Measurements from ENCODE around the gene PCGF3.
"Not testable (repeated sequence)": the region's sequence is repeated elsewhere in the genome, so short reads cannot be mapped to it uniquely, and the experiment has no call there.

Gene PCGF3

DNA sequence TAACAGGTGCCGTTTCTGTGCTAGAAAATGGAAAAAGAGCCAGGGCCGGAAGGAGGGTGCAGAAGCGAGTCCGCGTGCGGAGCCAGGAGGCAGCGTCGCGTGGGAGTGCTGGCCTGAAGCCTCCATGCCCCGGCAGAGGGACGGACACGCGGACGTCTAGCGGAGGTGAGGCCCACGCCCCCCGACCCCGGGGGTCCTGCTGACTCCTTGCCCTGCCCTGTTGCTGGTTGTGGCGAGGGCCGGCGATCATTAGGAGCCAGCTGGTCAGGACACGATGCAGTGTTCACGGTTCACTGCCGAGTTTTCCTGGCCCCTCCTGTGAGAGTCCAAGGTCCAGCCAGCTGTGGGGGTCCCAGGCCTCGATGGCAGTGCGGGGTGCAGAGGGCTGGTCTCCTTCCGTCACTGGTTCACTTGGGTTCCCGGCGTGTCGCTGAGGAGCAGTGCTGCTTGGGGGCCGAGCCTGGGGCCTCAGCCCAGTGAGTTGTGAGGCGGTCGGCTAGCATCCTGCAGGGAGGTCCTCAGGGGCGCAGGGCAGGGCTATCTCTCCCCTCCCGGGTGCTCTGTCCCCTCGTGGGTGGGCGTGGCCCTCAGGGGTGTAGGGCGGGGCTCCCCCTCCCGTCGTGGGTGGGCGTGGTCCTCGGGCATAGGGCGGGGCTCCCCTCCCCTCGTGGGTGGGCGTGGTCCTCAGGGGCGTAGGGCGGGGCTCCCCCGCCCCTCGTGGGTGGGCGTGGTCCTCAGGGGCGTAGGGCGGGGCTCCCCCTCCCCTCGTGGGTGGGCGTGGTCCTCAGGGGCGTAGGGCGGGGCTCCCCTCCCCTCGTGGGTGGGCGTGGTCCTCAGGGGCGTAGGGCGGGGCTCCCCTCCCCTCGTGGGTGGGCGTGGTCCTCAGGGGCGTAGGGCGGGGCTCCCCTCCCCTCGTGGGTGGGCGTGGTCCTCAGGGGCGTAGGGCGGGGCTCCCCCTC lies 25.6 kb downstream of the PCGF3 start:
- H3K4me3 ChIP-seq (ENCODE audit: low read depth, low read length); H3K4me1 ChIP-seq (ENCODE audit: control insufficient read depth, insufficient read depth, low read length); H3K27me3 ChIP-seq (ENCODE audit: control insufficient read depth, insufficient read depth, low read length); H3K27ac ChIP-seq (ENCODE audit: low read depth, low read length); H3K9ac ChIP-seq (ENCODE audit: low read length); H3K9me3 ChIP-seq (ENCODE audit: control insufficient read depth, insufficient read depth, low read depth, low read length): not testable (repeated sequence)
- H3K36me3 ChIP-seq (ENCODE audit: control insufficient read depth, insufficient read depth, low read length): peaks cover 47% of the 10 kb centered on the region

DNA sequence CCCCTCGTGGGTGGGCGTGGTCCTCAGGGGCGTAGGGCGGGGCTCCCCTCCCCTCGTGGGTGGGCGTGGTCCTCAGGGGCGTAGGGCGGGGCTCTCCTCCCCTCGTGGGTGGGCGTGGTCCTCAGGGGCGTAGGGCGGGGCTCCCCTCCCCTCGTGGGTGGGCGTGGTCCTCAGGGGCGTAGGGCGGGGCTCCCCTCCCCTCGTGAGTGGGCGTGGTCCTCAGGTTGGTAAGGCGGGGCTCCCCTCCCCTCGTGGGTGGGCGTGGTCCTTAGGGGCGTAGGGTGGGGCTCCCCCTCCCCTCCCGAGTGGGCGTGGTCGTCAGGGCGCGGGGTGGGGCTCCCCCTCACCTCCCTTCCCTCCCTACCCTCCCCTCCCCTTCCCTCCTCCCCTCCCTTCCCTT lies 26.3 kb downstream of the PCGF3 start:
- peaks cover 51% of the 10 kb centered on the region for H3K36me3 ChIP-seq (ENCODE audit: control insufficient read depth, insufficient read depth, low read length)
- H3K9ac ChIP-seq (ENCODE audit: low read length); H3K9me3 ChIP-seq (ENCODE audit: control insufficient read depth, insufficient read depth, low read depth, low read length); H3K27ac ChIP-seq (ENCODE audit: low read depth, low read length); H3K4me3 ChIP-seq (ENCODE audit: low read depth, low read length); H3K27me3 ChIP-seq (ENCODE audit: control insufficient read depth, insufficient read depth, low read length); H3K4me1 ChIP-seq (ENCODE audit: control insufficient read depth, insufficient read depth, low read length): not testable (repeated sequence)

DNA sequence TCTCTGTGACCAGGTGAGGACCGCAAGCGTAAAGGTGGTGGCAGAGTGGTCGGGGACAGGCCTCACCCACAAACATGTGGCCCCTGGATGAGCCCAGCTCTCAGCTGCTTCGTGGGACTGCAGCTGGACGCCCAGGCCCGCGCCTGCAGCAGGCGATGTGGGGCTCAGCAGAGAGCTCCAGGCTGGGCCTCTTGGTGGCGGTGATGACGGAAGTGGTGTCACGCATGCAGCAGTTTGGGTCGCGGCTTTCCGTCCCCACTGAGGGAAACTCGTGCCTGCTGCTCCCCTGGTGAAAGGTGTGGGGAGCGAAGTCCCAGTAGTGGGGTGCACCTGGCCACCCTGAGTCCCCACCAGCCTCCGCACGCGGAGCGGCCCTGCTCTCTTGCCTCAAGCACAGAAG lies 26.9 kb downstream of the PCGF3 start:
- no peaks in the 10 kb centered on the region for H3K9me3 ChIP-seq (ENCODE audit: control insufficient read depth, insufficient read depth, low read depth, low read length)
- no peak overlapping the region for H3K9ac ChIP-seq (ENCODE audit: low read length)
- no peak overlapping the region for H3K27ac ChIP-seq (ENCODE audit: low read depth, low read length)
- H3K4me3 ChIP-seq (ENCODE audit: low read depth, low read length): no peak overlapping the region
- H3K4me1 ChIP-seq (ENCODE audit: control insufficient read depth, insufficient read depth, low read length): no peaks in the 10 kb centered on the region
- H3K27me3 ChIP-seq (ENCODE audit: control insufficient read depth, insufficient read depth, low read length): no peaks in the 10 kb centered on the region
- H3K36me3 ChIP-seq (ENCODE audit: control insufficient read depth, insufficient read depth, low read length): peaks cover 56% of the 10 kb centered on the region

DNA sequence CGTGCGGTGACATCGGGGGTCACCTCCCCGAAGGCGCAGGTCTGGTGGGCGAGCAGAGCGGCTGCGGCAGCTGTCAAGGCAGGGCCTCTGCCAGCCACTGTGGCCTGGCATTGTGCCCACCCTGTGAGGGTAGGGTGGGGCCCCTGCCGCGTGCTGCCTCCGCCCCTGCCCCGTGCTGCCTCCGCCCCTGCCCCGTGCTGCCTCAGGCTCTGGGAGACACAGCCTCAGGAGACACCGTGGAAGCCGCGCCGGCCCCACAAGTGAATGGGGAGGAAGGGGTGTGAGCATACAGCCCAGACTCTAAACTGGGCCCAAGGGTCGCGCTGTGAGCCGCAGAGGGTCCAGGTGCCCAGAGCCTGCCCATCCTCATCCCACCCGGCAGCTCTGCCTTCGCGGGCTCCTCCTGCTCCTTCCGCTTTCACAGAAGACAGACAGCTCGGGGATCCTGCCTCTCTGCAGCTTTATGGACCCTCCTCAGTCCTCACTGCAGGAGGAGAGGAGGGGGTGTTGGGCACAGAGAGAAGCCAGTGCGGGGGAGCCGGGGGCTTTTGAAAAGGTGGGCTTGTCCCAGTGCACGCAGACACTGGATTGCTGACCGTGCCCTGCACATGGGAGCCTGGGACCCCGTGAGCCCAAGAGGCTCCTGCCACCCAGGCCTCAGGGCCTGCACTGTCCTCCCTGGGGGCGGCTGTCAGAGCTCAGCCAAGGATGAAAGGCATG lies 27.4 kb downstream of the PCGF3 start:
- Histone ChIP-seq H3K4me1 (ENCODE audit: control insufficient read depth, insufficient read depth, low read length) (no peaks in the 10 kb centered on the region), H3K27me3 (ENCODE audit: control insufficient read depth, insufficient read depth, low read length) (no peaks in the 10 kb centered on the region), H3K36me3 (ENCODE audit: control insufficient read depth, insufficient read depth, low read length) (peaks cover 62% of the 10 kb centered on the region), H3K9ac (ENCODE audit: low read length) (no peak overlapping the region), H3K4me3 (ENCODE audit: low read depth, low read length) (no peak overlapping the region), H3K9me3 (ENCODE audit: control insufficient read depth, insufficient read depth, low read depth, low read length) (no peaks in the 10 kb centered on the region), H3K27ac (ENCODE audit: low read depth, low read length) (no peak overlapping the region)

DNA sequence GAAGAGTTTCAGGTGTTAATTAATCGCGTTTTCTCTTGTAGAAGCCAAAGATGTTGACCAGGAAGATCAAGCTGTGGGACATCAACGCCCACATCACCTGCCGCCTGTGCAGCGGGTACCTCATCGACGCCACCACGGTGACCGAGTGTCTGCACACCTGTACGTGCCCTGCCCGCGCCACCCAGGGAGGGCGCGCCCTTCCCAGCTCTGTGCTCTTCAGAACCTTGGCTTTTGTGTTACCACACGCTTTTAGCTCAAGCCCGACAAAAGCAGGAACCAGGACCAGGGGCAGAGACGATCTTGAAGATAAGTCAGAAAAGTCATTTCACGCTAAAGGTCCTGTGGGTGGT lies 28.0 kb downstream of the PCGF3 start:
- H3K27ac ChIP-seq (ENCODE audit: low read depth, low read length): no peak overlapping the region
- H3K4me3 ChIP-seq (ENCODE audit: low read depth, low read length): no peak overlapping the region
- no peak overlapping the region for H3K9ac ChIP-seq (ENCODE audit: low read length)
- peaks cover 65% of the 10 kb centered on the region for H3K36me3 ChIP-seq (ENCODE audit: control insufficient read depth, insufficient read depth, low read length)
- no peaks in the 10 kb centered on the region for H3K27me3 ChIP-seq (ENCODE audit: control insufficient read depth, insufficient read depth, low read length)
- no peaks in the 10 kb centered on the region for H3K9me3 ChIP-seq (ENCODE audit: control insufficient read depth, insufficient read depth, low read depth, low read length)
- H3K4me1 ChIP-seq (ENCODE audit: control insufficient read depth, insufficient read depth, low read length): no peaks in the 10 kb centered on the region

DNA sequence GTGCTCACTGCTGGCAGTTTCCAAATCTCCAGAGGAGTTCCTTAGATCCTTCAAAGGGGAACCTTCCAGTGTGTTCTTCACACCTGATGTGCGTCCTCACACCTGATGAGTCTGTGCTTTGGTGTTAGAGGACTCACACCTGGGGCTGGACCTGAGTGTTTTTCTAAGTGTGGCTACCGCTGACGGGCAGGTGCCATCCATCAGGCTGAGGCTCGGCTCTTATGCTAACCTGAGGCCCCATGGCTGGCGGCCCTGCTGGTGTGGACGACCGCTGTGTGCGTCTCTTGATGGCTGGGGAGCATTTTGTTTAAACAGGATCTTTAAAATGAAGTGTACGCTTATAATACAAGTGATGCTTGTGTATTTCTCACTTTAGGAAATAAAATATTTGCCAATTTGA lies 28.4 kb downstream of the PCGF3 start:
- Histone ChIP-seq H3K4me1 (ENCODE audit: control insufficient read depth, insufficient read depth, low read length) (no peaks in the 10 kb centered on the region), H3K9me3 (ENCODE audit: control insufficient read depth, insufficient read depth, low read depth, low read length) (no peaks in the 10 kb centered on the region), H3K4me3 (ENCODE audit: low read depth, low read length) (no peak overlapping the region), H3K27me3 (ENCODE audit: control insufficient read depth, insufficient read depth, low read length) (no peaks in the 10 kb centered on the region), H3K36me3 (ENCODE audit: control insufficient read depth, insufficient read depth, low read length) (peaks cover 69% of the 10 kb centered on the region), H3K27ac (ENCODE audit: low read depth, low read length) (no peak overlapping the region), H3K9ac (ENCODE audit: low read length) (no peak overlapping the region)

DNA sequence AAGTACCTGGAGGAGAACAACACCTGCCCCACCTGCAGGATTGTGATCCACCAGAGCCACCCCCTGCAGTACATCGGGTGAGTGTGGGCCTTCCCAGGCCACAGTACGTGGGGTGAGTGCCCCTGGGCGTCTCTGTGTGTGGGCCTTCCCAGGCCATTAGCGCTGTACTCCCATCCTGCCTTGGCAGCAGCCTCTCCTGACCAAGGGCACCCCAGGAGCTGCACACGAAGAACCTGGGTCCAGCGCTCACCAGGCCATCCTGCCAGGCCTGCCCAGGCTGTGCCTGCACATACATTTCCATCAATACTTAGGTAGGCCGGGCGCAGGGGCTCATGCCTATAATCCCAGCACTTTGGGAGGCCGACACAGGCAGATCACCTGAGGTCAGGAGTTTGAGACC lies 29.3 kb downstream of the PCGF3 start:
- no peak overlapping the region for H3K27ac ChIP-seq (ENCODE audit: low read depth, low read length)
- no peaks in the 10 kb centered on the region for H3K9me3 ChIP-seq (ENCODE audit: control insufficient read depth, insufficient read depth, low read depth, low read length)
- H3K4me3 ChIP-seq (ENCODE audit: low read depth, low read length): no peak overlapping the region
- no peaks in the 10 kb centered on the region for H3K4me1 ChIP-seq (ENCODE audit: control insufficient read depth, insufficient read depth, low read length)
- no peaks in the 10 kb centered on the region for H3K27me3 ChIP-seq (ENCODE audit: control insufficient read depth, insufficient read depth, low read length)
- peaks cover 77% of the 10 kb centered on the region for H3K36me3 ChIP-seq (ENCODE audit: control insufficient read depth, insufficient read depth, low read length)
- H3K9ac ChIP-seq (ENCODE audit: low read length): no peak overlapping the region

DNA sequence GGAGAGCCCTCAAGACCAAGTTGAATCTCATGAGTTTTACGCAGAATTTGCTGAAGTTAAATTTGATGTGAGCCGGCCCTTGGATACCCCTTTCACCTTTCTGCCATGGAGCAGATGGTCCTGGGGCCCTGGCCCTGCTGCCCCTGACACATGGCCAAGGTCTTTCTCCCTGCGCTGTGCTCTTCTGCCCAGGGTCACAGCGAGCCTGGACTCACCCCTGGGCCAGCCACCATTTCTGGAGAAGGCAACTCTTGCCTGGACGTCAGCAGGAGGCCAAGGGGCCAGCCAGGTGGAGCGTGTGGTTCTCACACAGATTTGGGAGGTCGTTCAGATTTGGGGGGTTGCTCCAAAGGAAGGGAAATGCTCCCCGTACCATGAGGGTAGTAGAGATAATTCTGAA lies 30.0 kb downstream of the PCGF3 start:
- Histone ChIP-seq H3K9ac (ENCODE audit: low read length) (no peak overlapping the region), H3K36me3 (ENCODE audit: control insufficient read depth, insufficient read depth, low read length) (peaks cover 81% of the 10 kb centered on the region), H3K4me3 (ENCODE audit: low read depth, low read length) (no peak overlapping the region), H3K9me3 (ENCODE audit: control insufficient read depth, insufficient read depth, low read depth, low read length) (no peaks in the 10 kb centered on the region), H3K27me3 (ENCODE audit: control insufficient read depth, insufficient read depth, low read length) (no peaks in the 10 kb centered on the region), H3K27ac (ENCODE audit: low read depth, low read length) (no peak overlapping the region), H3K4me1 (ENCODE audit: control insufficient read depth, insufficient read depth, low read length) (no peaks in the 10 kb centered on the region)

DNA sequence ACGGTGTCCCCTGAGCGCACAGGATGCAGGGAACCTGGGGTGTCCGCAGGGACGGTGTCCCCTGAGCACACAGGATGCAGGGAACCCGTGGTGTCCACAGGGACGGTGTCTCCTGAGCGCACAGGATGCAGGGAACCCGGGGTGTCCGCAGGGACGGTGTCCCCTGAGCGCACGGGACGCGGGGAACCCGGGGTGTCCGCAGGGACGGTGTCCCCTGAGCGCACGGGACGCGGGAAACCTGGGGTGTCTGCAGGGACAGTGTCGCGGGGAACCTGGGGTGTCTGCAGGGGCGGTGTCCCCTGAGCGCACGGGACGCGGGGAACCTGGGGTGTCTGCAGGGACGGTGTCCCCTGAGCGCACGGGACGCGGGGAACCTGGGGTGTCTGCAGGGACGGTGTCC lies 30.9 kb downstream of the PCGF3 start:
- H3K4me1 ChIP-seq (ENCODE audit: control insufficient read depth, insufficient read depth, low read length); H3K9me3 ChIP-seq (ENCODE audit: control insufficient read depth, insufficient read depth, low read depth, low read length); H3K9ac ChIP-seq (ENCODE audit: low read length); H3K27ac ChIP-seq (ENCODE audit: low read depth, low read length); H3K4me3 ChIP-seq (ENCODE audit: low read depth, low read length); H3K27me3 ChIP-seq (ENCODE audit: control insufficient read depth, insufficient read depth, low read length): not testable (repeated sequence)
- H3K36me3 ChIP-seq (ENCODE audit: control insufficient read depth, insufficient read depth, low read length): peaks cover 79% of the 10 kb centered on the region

DNA sequence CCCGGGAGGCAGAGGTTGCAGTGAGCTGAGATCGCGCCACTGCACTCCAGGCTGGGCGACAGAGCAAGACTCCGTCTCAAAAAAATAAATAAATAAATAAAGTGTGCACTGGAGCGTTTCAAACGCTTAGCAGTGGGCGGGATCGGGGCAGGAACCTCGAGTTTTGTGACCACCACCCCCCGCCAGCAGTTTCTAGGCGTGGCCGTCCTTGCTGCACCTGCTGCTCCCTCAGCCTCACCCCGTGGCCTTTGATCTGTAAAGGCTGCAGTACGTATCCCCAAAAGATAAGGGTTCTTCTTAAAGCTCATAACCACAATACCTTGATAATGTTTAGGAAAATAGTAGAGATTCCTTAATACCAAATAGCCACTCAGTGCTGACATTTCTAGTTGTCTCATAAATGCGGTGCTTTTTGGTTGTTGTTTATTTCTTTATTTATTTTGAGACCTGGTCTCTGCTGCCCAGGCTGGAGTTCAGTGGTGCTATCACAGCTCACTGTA lies 33.2 kb downstream of the PCGF3 start:
- no peak overlapping the region for H3K27ac ChIP-seq (ENCODE audit: low read depth, low read length)
- H3K4me1 ChIP-seq (ENCODE audit: control insufficient read depth, insufficient read depth, low read length): no peaks in the 10 kb centered on the region
- H3K36me3 ChIP-seq (ENCODE audit: control insufficient read depth, insufficient read depth, low read length): peaks cover 74% of the 10 kb centered on the region
- H3K4me3 ChIP-seq (ENCODE audit: low read depth, low read length): no peak overlapping the region
- no peaks in the 10 kb centered on the region for H3K9me3 ChIP-seq (ENCODE audit: control insufficient read depth, insufficient read depth, low read depth, low read length)
- no peaks in the 10 kb centered on the region for H3K27me3 ChIP-seq (ENCODE audit: control insufficient read depth, insufficient read depth, low read length)
- no peak overlapping the region for H3K9ac ChIP-seq (ENCODE audit: low read length)

DNA sequence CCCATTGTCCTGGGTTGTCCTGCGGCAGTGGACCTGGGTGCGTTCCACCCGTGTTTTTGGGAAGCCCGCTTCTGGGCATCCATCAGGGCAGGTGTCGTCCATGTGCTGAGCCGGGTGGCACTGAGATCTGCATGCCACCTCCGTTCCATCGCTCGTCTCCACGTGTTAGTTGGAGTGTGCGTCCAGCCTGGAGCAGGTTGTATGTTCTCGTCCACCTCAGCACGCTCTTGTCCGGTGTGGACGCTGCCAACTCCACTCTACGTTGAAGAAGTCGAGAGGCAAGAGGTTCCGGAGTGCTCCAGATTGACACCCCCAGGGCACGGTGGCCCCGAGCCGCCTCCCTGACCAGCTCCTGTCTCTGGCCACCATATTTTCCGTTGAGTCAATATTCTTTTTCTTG lies 33.9 kb downstream of the PCGF3 start:
- H3K4me3 ChIP-seq (ENCODE audit: low read depth, low read length): no peak overlapping the region

More for the DNA sequence above, 33.9 kb downstream of the PCGF3 start:
- Histone ChIP-seq H3K27ac (ENCODE audit: low read depth, low read length) (no peak overlapping the region), H3K9me3 (ENCODE audit: control insufficient read depth, insufficient read depth, low read depth, low read length) (no peaks in the 10 kb centered on the region), H3K4me1 (ENCODE audit: control insufficient read depth, insufficient read depth, low read length) (no peaks in the 10 kb centered on the region), H3K9ac (ENCODE audit: low read length) (no peak overlapping the region), H3K27me3 (ENCODE audit: control insufficient read depth, insufficient read depth, low read length) (no peaks in the 10 kb centered on the region), H3K36me3 (ENCODE audit: control insufficient read depth, insufficient read depth, low read length) (peaks cover 70% of the 10 kb centered on the region)

Data from HUES6 (cell line).